SK-N-SH treated with all-trans-retinoic acid at 6 μM for 48 hours (cell line): ENCODE measurements around the gene RRBP1.
A peak's percentile ranks its signal among the peaks of the same experiment; 100 is the strongest.

Source experiments
- ATAC-seq: fragments of 200-7000 bp; cut with Tn5 transposase; 3 replicates; pipeline ENCODE4 v1.9.1; 2020; ENCODE audit warnings: mild to moderate bottlenecking, moderate library complexity
- ARNTL ChIP-seq: fragments of 450-650 bp; formaldehyde crosslinking; IDR thresholded peaks from 2 replicates; pipeline ENCODE4 v1.5.0; 2020; ENCODE audit warnings: low read depth, mild to moderate bottlenecking, moderate library complexity, borderline replicate concordance
- CREB5 ChIP-seq: fragments of 250-450 bp; sonication (Bioruptor Pico); IDR thresholded peaks from 2 replicates; pipeline ENCODE4 v1.5.1; 2020; ENCODE audit warnings: low read depth, mild to moderate bottlenecking, moderate library complexity
- ESRRG ChIP-seq: fragments of 250-450 bp; sonication (Bioruptor Pico); IDR thresholded peaks from 2 replicates; pipeline ENCODE4 v1.6.1; 2021; ENCODE audit warnings: mild to moderate bottlenecking
- GLIS3 ChIP-seq: fragments of 250-450 bp; sonication (Bioruptor Pico); IDR thresholded peaks from 2 replicates; pipeline ENCODE4 v1.5.0; 2020; ENCODE audit warnings: mild to moderate bottlenecking, moderate library complexity
- ISL1 ChIP-seq: fragments of 250-450 bp; sonication (Bioruptor Pico); IDR thresholded peaks from 2 replicates; pipeline ENCODE4 v2.1.2; 2022; ENCODE audit warnings: mild to moderate bottlenecking, moderate library complexity
- OSR1 ChIP-seq: fragments of 250-450 bp; sonication (Bioruptor Pico); IDR thresholded peaks from 2 replicates; pipeline ENCODE4 v1.8.0; 2022; ENCODE audit warnings: moderate library complexity, mild to moderate bottlenecking, inconsistent platforms
- PPARA ChIP-seq: fragments of 250-450 bp; sonication (Bioruptor Pico); IDR thresholded peaks from 2 replicates; pipeline ENCODE4 v1.5.0; 2020; ENCODE audit warnings: mild to moderate bottlenecking, borderline replicate concordance
- RARB ChIP-seq: fragments of 250-450 bp; sonication (Bioruptor Pico); IDR thresholded peaks from 2 replicates; pipeline ENCODE4 v1.8.0; 2021; ENCODE audit warnings: mild to moderate bottlenecking, moderate library complexity
- SNAI2 ChIP-seq: fragments of 250-450 bp; sonication (Bioruptor Pico); IDR thresholded peaks from 2 replicates; pipeline ENCODE4 v1.5.0; 2020; ENCODE audit warnings: mild to moderate bottlenecking, moderate library complexity
- TCF4 ChIP-seq: fragments of 250-450 bp; sonication (Bioruptor Pico); IDR thresholded peaks from 2 replicates; pipeline ENCODE4 v1.8.0; 2021; ENCODE audit warnings: mild to moderate bottlenecking, moderate library complexity, borderline replicate concordance
- TOX ChIP-seq: fragments of 250-450 bp; sonication (Bioruptor Pico); IDR thresholded peaks from 2 replicates; pipeline ENCODE4 v1.8.0; 2021; ENCODE audit warnings: mild to moderate bottlenecking, moderate library complexity, borderline replicate concordance
- TSHZ2 ChIP-seq: fragments of 250-450 bp; sonication (Bioruptor Pico); IDR thresholded peaks from 2 replicates; pipeline ENCODE4 v1.5.0; 2020; ENCODE audit warnings: mild to moderate bottlenecking, moderate library complexity
- ZC3H10 ChIP-seq: fragments of 250-450 bp; sonication (Bioruptor Pico); IDR thresholded peaks from 2 replicates; pipeline ENCODE4 v1.5.1; 2021; ENCODE audit warnings: mild to moderate bottlenecking, moderate library complexity
- ZFP3 ChIP-seq: fragments of 250-450 bp; sonication (Bioruptor Pico); IDR thresholded peaks from 2 replicates; pipeline ENCODE4 v1.5.0; 2020; ENCODE audit warnings: mild to moderate bottlenecking, moderate library complexity
- ZNF565 ChIP-seq: fragments of 450-650 bp; formaldehyde crosslinking; conservative IDR thresholded peaks from 2 replicates; pipeline ENCODE4 v1.5.0; 2020; ENCODE audit warnings: low read depth, mild to moderate bottlenecking, moderate library complexity
- ZNF8 ChIP-seq: fragments of 450-650 bp; formaldehyde crosslinking; IDR thresholded peaks from 2 replicates; pipeline ENCODE4 v1.5.0; 2020; ENCODE audit warnings: mild to moderate bottlenecking, moderate library complexity
- TF ChIP-seq, protein P1 (sequence below): fragments of 250-450 bp; sonication (Bioruptor Pico); IDR thresholded peaks from 2 replicates; pipeline ENCODE4 v1.8.0; 2020; ENCODE audit warnings: mild to moderate bottlenecking, moderate library complexity, borderline replicate concordance
- TF ChIP-seq, protein P2 (sequence below): fragments of 250-450 bp; sonication (Bioruptor Pico); IDR thresholded peaks from 2 replicates; pipeline ENCODE4 v1.5.1; 2021; ENCODE audit warnings: mild to moderate bottlenecking, moderate library complexity

RRBP1 gene

DNA sequence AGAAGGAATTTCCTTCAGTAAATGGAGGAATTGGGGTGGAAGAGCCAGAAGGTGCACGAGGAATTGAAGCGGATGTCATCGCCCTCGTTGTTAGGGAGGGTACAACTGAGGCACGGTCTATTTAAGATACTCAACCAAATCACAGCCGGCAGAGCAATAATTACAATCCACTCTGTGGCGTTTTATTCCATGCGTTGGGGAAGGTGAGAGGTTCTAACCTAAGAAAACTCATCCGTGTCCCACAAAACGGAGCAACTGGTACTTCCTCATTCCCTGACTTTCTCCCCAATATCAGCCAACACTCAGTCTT, 802 bp upstream of the RRBP1 start (continued):
- TF ChIP-seq ESRRG (CRISPR knock-in tag) (no peak), GLIS3 (CRISPR knock-in tag) (no peak), RARB (CRISPR knock-in tag) (no peak)

GRCh38 chr20:17681726-17682102, 328 bp downstream of the RRBP1 start:
- no peak for ATAC-seq
- TF ChIP-seq ZFP3 (CRISPR knock-in tag) (no peak), ISL1 (CRISPR knock-in tag) (no peak), ZNF8 (no peak)
- TF ChIP-seq, protein P1, sequence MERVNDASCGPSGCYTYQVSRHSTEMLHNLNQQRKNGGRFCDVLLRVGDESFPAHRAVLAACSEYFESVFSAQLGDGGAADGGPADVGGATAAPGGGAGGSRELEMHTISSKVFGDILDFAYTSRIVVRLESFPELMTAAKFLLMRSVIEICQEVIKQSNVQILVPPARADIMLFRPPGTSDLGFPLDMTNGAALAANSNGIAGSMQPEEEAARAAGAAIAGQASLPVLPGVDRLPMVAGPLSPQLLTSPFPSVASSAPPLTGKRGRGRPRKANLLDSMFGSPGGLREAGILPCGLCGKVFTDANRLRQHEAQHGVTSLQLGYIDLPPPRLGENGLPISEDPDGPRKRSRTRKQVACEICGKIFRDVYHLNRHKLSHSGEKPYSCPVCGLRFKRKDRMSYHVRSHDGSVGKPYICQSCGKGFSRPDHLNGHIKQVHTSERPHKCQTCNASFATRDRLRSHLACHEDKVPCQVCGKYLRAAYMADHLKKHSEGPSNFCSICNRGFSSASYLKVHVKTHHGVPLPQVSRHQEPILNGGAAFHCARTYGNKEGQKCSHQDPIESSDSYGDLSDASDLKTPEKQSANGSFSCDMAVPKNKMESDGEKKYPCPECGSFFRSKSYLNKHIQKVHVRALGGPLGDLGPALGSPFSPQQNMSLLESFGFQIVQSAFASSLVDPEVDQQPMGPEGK = no peak

DNA sequence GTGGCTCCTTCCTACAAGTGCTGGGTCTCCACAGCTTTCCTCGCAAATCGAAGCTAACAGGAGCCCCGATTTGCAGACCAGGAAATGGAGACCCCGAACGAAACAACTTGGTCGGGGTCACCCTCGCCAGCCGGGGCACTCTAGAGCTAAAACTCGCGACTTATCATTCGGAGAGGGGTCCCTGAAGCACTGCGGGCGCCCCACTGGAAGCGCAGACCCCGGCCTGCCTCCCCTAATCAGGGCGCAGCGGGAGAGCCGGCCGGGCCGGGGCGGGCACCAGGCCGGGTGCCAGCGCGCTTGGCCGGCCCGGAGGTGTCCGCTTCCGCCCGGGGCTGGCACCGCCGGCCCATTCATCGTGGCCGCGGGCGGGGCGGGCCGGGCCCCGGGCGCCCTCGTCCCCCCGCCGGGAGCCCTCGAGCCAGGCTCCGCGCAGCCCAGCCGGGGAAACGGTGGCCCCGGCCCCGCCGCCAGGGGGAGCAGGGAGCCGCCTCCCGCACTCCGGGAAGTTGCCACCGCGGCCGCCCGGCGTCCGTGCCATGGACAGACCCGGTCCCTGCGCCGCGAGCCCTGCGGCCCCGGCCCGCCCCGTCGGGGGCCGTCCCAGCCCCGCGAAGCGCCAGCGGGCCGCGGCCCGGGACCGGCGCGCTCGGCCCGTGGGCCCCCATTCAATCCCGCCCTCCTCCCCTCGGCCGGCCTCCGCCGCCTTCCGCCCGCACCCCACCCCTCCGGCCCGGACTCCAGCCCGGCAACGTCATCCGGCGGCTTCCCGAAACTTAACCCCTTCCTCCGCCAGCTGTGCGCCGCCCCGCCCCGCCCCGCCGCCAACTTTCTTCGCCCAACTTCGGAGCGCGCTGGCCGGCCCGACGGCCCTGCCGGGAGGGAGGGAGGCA, 961 bp downstream of the RRBP1 start:
- TF ChIP-seq PPARA (CRISPR knock-in tag) (no peak), SNAI2 (CRISPR knock-in tag) (no peak), TOX (CRISPR knock-in tag) (no peak), ZNF565 (CRISPR knock-in tag) (no peak)
- ATAC-seq = peak; percentile 41

GRCh38 chr20:17679941-17680835, 1.9 kb downstream of the RRBP1 start:
- no peak for ATAC-seq
- TF ChIP-seq TCF4 (no peak), ZFP3 (CRISPR knock-in tag) (no peak), RARB (CRISPR knock-in tag) (no peak), TSHZ2 (no peak), OSR1 (CRISPR knock-in tag) (no peak), ZC3H10 (CRISPR knock-in tag) (no peak), ARNTL (CRISPR knock-in tag) (no peak), SNAI2 (CRISPR knock-in tag) (no peak), PPARA (CRISPR knock-in tag) (no peak), ZNF8 (no peak), TOX (CRISPR knock-in tag) (no peak), ISL1 (CRISPR knock-in tag) (no peak), ZNF565 (CRISPR knock-in tag) (no peak), CREB5 (CRISPR knock-in tag) (no peak)
- TF ChIP-seq, protein P1 = no peak
- TF ChIP-seq, protein P2, sequence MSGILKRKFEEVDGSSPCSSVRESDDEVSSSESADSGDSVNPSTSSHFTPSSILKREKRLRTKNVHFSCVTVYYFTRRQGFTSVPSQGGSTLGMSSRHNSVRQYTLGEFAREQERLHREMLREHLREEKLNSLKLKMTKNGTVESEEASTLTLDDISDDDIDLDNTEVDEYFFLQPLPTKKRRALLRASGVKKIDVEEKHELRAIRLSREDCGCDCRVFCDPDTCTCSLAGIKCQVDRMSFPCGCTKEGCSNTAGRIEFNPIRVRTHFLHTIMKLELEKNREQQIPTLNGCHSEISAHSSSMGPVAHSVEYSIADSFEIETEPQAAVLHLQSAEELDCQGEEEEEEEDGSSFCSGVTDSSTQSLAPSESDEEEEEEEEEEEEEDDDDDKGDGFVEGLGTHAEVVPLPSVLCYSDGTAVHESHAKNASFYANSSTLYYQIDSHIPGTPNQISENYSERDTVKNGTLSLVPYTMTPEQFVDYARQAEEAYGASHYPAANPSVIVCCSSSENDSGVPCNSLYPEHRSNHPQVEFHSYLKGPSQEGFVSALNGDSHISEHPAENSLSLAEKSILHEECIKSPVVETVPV (CRISPR knock-in tag) = no peak
